ENCODE data around the gene FAM118B.
A peak's percentile ranks its signal among the peaks of the same experiment; 100 is the strongest.

The FAM118B gene

DNA sequence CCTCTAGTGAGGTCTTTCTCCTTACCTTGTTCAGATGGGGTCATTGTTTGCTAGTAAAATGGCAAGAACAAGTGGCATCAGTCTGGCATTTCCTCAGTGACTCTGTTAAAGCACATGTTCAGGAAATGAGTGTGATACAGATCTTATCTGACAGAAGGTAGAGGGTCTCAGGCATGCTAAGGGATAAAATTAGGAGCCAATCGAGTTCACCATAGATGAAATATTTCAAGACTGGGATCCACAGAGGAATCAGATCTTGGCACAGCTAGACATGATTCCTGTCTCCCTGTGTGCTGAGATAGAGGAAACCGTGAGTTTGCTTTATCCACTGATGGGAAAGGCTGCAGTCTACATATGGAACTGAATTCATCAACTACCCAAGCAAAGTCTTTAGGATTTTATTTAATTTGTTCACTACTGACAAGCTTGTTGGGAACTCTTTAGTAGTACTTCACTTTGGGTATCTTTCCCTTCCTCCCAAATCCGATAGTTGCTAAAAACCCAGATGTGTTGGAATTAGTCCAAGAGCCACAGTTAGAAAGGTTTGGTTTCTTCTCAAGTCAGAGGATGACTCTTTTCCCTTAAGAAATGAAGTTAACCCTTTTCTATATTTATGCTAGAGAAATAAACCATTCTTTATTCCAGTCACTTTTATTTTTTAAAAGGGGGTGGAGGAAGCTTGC, 18.4 kb downstream of the FAM118B start:
- ATAC-seq, result peak; percentile 32; the same call in 1 of the 3 replicates
- no peak for TF ChIP-seq ZNF565 (CRISPR knock-in tag; conservative IDR thresholded peaks at IDR 0.05; ENCODE audit: low read depth)
- no peak for TF ChIP-seq BACH2 (CRISPR knock-in tag; IDR thresholded peaks at IDR 0.05; ENCODE audit: borderline replicate concordance)
- no peak for TF ChIP-seq ZFP3 (CRISPR knock-in tag; IDR thresholded peaks at IDR 0.05)
- TF ChIP-seq, protein P1, sequence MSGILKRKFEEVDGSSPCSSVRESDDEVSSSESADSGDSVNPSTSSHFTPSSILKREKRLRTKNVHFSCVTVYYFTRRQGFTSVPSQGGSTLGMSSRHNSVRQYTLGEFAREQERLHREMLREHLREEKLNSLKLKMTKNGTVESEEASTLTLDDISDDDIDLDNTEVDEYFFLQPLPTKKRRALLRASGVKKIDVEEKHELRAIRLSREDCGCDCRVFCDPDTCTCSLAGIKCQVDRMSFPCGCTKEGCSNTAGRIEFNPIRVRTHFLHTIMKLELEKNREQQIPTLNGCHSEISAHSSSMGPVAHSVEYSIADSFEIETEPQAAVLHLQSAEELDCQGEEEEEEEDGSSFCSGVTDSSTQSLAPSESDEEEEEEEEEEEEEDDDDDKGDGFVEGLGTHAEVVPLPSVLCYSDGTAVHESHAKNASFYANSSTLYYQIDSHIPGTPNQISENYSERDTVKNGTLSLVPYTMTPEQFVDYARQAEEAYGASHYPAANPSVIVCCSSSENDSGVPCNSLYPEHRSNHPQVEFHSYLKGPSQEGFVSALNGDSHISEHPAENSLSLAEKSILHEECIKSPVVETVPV (CRISPR knock-in tag; IDR thresholded peaks at IDR 0.05), result no peak
- TF ChIP-seq OSR1 (CRISPR knock-in tag; IDR thresholded peaks at IDR 0.05), result no peak
- TF ChIP-seq, protein P2, sequence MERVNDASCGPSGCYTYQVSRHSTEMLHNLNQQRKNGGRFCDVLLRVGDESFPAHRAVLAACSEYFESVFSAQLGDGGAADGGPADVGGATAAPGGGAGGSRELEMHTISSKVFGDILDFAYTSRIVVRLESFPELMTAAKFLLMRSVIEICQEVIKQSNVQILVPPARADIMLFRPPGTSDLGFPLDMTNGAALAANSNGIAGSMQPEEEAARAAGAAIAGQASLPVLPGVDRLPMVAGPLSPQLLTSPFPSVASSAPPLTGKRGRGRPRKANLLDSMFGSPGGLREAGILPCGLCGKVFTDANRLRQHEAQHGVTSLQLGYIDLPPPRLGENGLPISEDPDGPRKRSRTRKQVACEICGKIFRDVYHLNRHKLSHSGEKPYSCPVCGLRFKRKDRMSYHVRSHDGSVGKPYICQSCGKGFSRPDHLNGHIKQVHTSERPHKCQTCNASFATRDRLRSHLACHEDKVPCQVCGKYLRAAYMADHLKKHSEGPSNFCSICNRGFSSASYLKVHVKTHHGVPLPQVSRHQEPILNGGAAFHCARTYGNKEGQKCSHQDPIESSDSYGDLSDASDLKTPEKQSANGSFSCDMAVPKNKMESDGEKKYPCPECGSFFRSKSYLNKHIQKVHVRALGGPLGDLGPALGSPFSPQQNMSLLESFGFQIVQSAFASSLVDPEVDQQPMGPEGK (CRISPR knock-in tag; IDR thresholded peaks at IDR 0.05; ENCODE audit: borderline replicate concordance), result no peak
- no peak for TF ChIP-seq ZNF8 (CRISPR knock-in tag; IDR thresholded peaks at IDR 0.05)

DNA sequence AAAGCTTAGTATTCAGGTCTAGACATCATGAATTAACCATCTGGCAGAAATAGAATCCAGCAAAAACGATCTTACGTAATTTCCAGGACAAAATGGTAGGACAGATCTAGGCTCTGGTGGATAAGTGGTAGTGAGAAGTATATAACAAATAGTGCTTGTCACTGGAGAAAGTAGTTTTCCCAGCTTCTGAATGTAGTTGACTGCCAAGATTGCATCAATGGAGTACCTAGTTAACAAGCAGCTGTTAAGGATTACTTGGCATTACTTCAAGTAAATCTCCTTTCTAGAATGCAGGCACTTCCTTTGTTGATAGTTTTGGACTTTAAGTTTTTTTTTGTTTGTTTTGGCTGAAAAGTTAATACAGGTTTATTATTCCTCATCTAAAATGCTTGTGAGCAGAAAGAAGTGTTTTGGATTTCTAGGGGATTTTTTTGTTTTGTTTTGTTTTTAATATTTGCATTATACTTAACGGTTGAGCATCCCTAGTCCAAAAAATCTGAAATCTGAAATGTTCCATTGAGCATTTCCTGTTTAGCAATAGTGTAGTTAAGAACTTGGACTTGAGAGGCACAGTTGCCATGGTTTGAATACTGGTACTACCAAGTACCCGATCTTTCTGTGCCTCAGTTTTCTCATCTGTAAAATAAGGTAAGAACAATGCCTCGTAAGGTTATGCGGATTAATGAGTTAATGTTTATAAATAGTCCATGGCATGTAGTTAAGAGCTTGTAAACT, 20.3 kb downstream of the FAM118B start:
- no peak for ATAC-seq
- TF ChIP-seq, protein P1 (CRISPR knock-in tag; IDR thresholded peaks at IDR 0.05), result no peak
- peak; percentile 13; the same call in 1 of the 2 replicates for TF ChIP-seq ISL1 (CRISPR knock-in tag; IDR thresholded peaks at IDR 0.05)

DNA sequence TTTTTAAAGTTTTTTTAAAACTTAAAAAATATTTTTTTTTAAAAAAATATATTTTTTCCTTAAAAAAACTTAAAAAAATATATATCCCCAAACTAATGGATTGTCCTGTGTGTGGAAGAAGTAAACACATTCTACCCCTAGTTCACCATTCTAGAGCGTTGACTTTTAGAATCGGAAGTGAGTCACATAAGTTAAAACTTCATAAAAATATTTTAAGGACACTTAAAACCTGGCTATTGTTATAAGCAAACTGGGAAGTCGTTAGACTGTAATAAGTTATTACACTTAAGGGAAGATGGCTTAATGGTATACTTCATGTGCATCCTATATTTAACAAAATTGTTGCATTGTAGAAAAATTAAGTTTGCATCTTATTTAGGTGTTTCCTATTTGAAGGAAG, 21.1 kb downstream of the FAM118B start:
- no peak for ATAC-seq
- TF ChIP-seq ZNF565 (CRISPR knock-in tag; conservative IDR thresholded peaks at IDR 0.05; ENCODE audit: low read depth) (no peak), ESRRG (CRISPR knock-in tag; IDR thresholded peaks at IDR 0.05) (no peak)
- TF ChIP-seq, protein P1 (CRISPR knock-in tag; IDR thresholded peaks at IDR 0.05), result no peak

DNA sequence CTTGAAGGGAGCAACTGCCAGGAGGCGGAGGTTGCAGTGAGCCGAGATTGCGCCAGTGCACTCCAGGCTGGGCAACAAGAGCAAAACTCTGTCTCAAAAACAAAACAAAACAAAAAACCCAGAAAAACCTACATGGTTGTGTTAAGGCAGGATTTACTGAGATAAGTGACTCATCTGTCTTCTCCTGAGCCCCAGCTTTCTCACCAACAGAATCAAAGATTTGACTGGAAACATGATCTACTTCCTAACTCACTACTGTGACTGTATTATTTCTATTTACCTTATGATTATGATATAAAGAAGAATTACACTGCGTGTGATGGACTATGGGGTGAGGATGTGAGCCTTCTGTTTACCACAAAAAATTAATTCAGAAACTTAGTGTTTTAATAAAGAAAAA, 21.8 kb downstream of the FAM118B start:
- TF ChIP-seq ZFP30 (CRISPR knock-in tag; IDR thresholded peaks at IDR 0.05), result no peak
- no peak for TF ChIP-seq ZFP3 (CRISPR knock-in tag; IDR thresholded peaks at IDR 0.05)
- TF ChIP-seq TCF4 (CRISPR knock-in tag; IDR thresholded peaks at IDR 0.05; ENCODE audit: borderline replicate concordance), result no peak
- no peak for TF ChIP-seq PPARA (CRISPR knock-in tag; IDR thresholded peaks at IDR 0.05; ENCODE audit: borderline replicate concordance)
- TF ChIP-seq, protein P2 (CRISPR knock-in tag; IDR thresholded peaks at IDR 0.05; ENCODE audit: borderline replicate concordance), result no peak
- TF ChIP-seq, protein P3, sequence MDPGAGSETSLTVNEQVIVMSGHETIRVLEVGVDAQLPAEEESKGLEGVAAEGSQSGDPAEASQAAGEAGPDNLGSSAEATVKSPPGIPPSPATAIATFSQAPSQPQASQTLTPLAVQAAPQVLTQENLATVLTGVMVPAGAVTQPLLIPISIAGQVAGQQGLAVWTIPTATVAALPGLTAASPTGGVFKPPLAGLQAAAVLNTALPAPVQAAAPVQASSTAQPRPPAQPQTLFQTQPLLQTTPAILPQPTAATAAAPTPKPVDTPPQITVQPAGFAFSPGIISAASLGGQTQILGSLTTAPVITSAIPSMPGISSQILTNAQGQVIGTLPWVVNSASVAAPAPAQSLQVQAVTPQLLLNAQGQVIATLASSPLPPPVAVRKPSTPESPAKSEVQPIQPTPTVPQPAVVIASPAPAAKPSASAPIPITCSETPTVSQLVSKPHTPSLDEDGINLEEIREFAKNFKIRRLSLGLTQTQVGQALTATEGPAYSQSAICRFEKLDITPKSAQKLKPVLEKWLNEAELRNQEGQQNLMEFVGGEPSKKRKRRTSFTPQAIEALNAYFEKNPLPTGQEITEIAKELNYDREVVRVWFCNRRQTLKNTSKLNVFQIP (CRISPR knock-in tag; IDR thresholded peaks at IDR 0.05; ENCODE audit: borderline replicate concordance, low read depth), result no peak
- TF ChIP-seq ESRRG (CRISPR knock-in tag; IDR thresholded peaks at IDR 0.05), result no peak
- no peak for ATAC-seq
